Common myeloid progenitor, CD34-positive (primary cell): ENCODE data around the gene ABLIM2.

Source experiments
- CTCF ChIA-PET: fragments of 350-600 bp; sonication (Branson Sonifier 250); formaldehyde crosslinking; loops from one replicate; lab custom pipeline; 2021; ENCODE audit warnings: antibody characterized with exemption; lab: Charles Lee
- POLR2A ChIA-PET: fragments of 350-600 bp; sonication (Branson Sonifier 250); formaldehyde crosslinking; loops from one replicate; lab custom pipeline; 2021; ENCODE audit warnings: antibody characterized with exemption; lab: Charles Lee
- DNase-seq, 3 donors: peaks; one replicate each; pipeline versions ENCODE4 v3.0.0 to v3.0.0-alpha.2; 2013
- H3K27ac ChIP-seq, 2 experiments: 1 replicate in 1 of 2; 2 replicates in 1 of 2; pipeline ENCODE4 v1.7.0; 2013; ENCODE audit warnings: inconsistent platforms in 2 of 2, low read length in 2 of 2, mild to moderate bottlenecking in 2 of 2, low read depth in 1 of 2, moderate library complexity in 1 of 2; ENCODE audit not compliant: severe bottlenecking in 2 of 2, insufficient read depth in 1 of 2, poor library complexity in 1 of 2
- H3K27me3 ChIP-seq, 5 experiments: replicated peaks in 2 of 5; 1 replicate in 3 of 5; 2 replicates in 2 of 5; pipeline versions ENCODE4 v1.6.1 to v1.7.0; 2013; ENCODE audit warnings: low read length in 4 of 5, mild to moderate bottlenecking in 2 of 5, moderate library complexity in 2 of 5, inconsistent platforms in 1 of 5; ENCODE audit not compliant: insufficient read depth in 5 of 5, control insufficient read depth in 4 of 5
- H3K36me3 ChIP-seq, 4 experiments: 1 replicate in 2 of 4; 2 replicates in 2 of 4; pipeline versions ENCODE4 v1.6.1 to v1.7.0; 2013; ENCODE audit warnings: low read length in 3 of 4, control low read depth in 1 of 4, mild to moderate bottlenecking in 1 of 4; ENCODE audit not compliant: control insufficient read depth in 4 of 4, insufficient read depth in 4 of 4
- H3K4me1 ChIP-seq, 4 experiments: 1 replicate in 3 of 4; 2 replicates in 1 of 4; pipeline versions ENCODE4 v1.6.1 to v1.7.1; 2013; ENCODE audit warnings: low read length in 3 of 4, mild to moderate bottlenecking in 3 of 4, control low read depth in 1 of 4, inconsistent platforms in 1 of 4, moderate library complexity in 1 of 4; ENCODE audit not compliant: control insufficient read depth in 4 of 4, insufficient read depth in 4 of 4; ENCODE audit errors: control extremely low read depth in 1 of 4
- H3K4me3 ChIP-seq, 7 experiments: 1 replicate in 4 of 7; 2 replicates in 3 of 7; pipeline versions ENCODE4 v1.5.1 to v1.7.0; 2013; ENCODE audit warnings: mild to moderate bottlenecking in 7 of 7, low read length in 6 of 7, moderate library complexity in 6 of 7, inconsistent platforms in 2 of 7, low read depth in 2 of 7, control low read depth in 1 of 7; ENCODE audit not compliant: insufficient read depth in 4 of 7, control insufficient read depth in 1 of 7; ENCODE audit errors: extremely low read depth in 1 of 7
- H3K9me3 ChIP-seq, 5 experiments: 1 replicate in 4 of 5; 2 replicates in 1 of 5; pipeline versions ENCODE4 v1.6.1 to v1.7.1; 2013; ENCODE audit warnings: low read length in 4 of 5, mild to moderate bottlenecking in 2 of 5, inconsistent platforms in 1 of 5, low read depth in 1 of 5, moderate library complexity in 1 of 5; ENCODE audit not compliant: control insufficient read depth in 4 of 5, insufficient read depth in 2 of 5; ENCODE audit errors: control extremely low read depth in 1 of 5
- WGBS: methylation state at CpG from one replicate; pipeline ENCODE4 v1.1.5; 2013; ENCODE audit not compliant: insufficient coverage; 5-methylcytosine and 5-hydroxymethylcytosine counted together

ABLIM2 gene

DNA sequence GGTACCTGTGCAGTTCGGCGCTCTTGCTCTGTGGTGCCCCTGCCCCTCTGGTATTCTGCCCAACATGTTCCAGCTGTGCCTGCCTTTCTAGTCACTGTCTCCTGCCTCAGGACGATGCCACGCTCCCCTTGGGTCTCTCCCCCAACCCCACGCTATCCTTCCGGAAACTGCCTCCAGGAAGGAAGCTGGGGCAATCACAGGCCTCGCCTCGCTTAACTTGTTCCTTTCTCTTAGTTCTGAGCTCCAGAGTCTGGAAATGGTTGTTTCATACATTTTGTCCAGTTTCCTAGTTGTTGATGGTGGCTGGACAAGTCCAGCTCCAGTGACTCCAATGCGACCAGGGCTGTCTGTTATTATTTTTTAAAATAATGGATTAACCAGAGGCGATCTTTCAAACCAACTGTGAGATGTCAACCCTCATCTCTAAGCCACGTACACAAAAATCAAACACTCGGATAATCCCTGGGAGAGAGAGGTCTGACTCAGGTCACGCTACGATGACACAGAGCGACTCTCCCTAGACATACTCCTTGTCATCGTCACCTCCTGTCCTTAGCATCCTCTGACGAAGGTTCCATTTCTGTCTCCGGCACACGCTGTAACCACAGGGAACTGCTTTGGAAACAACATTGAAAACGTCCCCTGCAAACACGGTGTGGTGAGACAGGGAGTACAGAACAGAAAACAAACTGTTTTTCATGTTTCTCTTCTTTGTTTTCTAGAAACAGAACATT is 62.5 kb downstream of the ABLIM2 start:
- Histone ChIP-seq H3K27me3 (peaks cover 0 to 38% (median 7%) of the 10 kb centered on the region in 5 experiments), H3K4me1 (no peaks in the 10 kb centered on the region), H3K36me3 (no peaks in the 10 kb centered on the region), H3K27ac (no peak overlapping the region), H3K9me3 (peaks cover 2 to 30% (median 14%) of the 10 kb centered on the region in 5 experiments), H3K4me3 (no peak overlapping the region)
- CTCF ChIA-PET = no interaction called here
- DNase-seq = no peak
- POLR2A ChIA-PET = no interaction called here
- WGBS = 66% methylated on average over 17 of the region's 21 CpGs

DNA sequence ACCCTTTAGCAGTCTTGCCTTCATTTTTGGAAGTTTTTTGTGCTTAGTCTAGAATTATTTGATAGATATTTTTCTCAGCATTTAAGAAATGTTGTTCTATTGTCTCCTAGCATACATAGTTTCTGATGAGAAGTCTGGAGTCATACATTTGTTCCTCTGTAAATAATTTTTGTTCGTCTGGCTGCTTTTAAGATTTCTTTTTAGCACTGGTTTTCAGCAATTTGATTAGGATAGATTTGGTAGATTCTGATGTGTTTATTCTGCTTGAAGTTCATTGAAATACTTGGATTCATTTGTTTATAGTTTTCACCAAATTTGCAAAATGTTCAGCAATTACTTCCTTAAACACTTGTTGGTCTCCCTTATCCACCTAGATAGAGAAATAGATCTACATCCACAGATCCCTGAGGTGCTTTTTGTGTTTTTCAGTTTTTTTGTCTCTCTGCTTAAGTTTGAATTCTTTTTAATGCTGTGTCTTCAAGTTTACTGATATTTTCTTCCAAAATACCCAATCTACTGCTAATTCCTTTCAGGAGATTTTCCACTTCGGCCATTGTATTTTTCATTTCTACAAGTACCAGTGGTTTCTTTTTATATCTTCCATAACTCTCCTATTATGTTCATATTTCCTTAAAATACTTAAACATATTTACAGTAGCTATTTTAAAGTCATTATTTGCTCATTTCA is 64.9 kb downstream of the ABLIM2 start:
- POLR2A ChIA-PET = no interaction called here
- CTCF ChIA-PET = no interaction called here
- peaks cover 2 to 30% (median 14%) of the 10 kb centered on the region in 5 experiments for H3K9me3 ChIP-seq
- H3K4me1 ChIP-seq = no peaks in the 10 kb centered on the region
- no peak overlapping the region for H3K27ac ChIP-seq
- peaks cover 0 to 42% (median 7%) of the 10 kb centered on the region in 5 experiments for H3K27me3 ChIP-seq
- H3K36me3 ChIP-seq = no peaks in the 10 kb centered on the region
- no peak overlapping the region for H3K4me3 ChIP-seq
- 100% methylated on average over 2 of the region's 2 CpGs for WGBS
- DNase-seq = peak; percentile 6 to 29 (median 20)

DNA sequence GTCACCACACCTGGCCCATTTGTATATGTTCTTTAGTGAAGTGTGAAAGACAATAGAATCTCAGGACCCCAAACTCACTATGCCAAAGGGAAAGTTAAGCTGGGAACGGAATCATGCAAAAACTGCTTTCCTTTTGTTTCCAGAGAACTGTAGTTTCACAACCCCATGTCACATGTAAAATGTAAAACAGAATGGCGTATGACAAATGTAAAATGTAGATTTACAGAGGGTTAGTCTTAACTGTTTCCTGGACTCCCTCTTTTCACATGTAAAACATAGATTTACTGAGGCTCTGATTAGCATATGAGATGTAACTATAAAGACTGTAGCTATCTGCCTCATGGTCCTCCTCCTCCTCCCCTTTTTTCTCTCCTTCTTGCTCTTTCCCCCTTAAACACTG is 66.3 kb downstream of the ABLIM2 start:
- POLR2A ChIA-PET = no interaction called here
- no peaks in the 10 kb centered on the region for H3K36me3 ChIP-seq
- DNase-seq = peak in 2 of 3 donors; percentile 11 to 23
- peaks cover 2 to 30% (median 14%) of the 10 kb centered on the region in 5 experiments for H3K9me3 ChIP-seq
- H3K27ac ChIP-seq = no peak overlapping the region
- WGBS = 100% methylated on average over 1 of the region's 2 CpGs
- H3K4me1 ChIP-seq = no peaks in the 10 kb centered on the region
- peaks cover 0 to 34% (median 10%) of the 10 kb centered on the region in 5 experiments for H3K27me3 ChIP-seq
- CTCF ChIA-PET = no interaction called here
- H3K4me3 ChIP-seq = no peak overlapping the region

DNA sequence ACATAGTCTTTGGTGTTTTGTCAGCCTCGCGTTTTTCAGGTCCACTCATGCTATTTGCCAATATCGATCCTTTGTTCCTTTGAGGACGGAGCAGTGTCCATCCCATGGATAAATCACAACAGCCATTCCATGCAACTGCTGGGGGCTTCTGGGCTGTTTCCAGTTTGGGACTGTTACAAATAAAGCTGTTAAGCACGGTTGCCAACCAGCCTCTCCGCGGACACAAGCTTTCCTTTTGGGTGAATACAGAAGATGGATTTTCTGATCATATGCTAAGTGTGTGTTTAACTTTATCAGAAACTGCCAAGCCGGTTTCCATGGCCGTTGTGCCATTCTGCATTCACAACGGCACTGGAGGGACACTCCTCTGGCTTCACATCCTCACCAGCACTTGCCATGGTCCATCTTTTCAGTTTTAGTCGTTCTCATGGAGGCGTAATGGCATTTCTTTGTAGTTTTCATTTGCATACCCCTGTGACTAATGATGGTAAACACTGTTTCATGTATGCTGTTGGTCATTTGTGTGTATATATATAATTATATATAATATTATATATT is 67.8 kb downstream of the ABLIM2 start:
- WGBS = 74% methylated on average over 6 of the region's 12 CpGs
- POLR2A ChIA-PET = no interaction called here

DNA sequence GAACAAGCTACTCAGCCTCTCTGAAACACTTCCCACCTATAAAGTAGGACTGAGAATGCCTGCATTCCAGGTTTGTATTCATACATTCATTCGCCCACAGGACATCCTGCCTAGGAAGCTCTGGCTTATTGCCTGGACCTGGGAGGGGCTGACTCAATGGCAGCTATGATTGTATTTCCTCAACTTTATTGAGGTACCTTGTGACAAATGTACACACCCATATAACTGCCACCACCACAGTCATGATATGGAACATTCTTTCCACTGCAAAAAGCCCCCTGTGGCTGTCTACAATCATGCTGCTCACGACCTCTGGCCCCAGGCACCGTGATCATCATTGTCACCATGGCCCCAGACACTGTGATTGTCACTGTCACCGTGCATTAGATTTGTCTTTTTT is 68.3 kb downstream of the ABLIM2 start:
- ChIA-PET POLR2A (no interaction called here), CTCF (no interaction called here)
- Histone ChIP-seq H3K36me3 (no peaks in the 10 kb centered on the region), H3K9me3 (peaks cover 2 to 23% (median 12%) of the 10 kb centered on the region in 5 experiments), H3K4me1 (no peaks in the 10 kb centered on the region), H3K27ac (no peak overlapping the region), H3K4me3 (no peak overlapping the region), H3K27me3 (peaks cover 0 to 33% (median 8%) of the 10 kb centered on the region in 5 experiments)
- 69% methylated on average over 4 of the region's 4 CpGs for WGBS
- peak in 2 of 3 donors; percentile 40 to 53 for DNase-seq

More for the DNA sequence above, 67.8 kb downstream of the ABLIM2 start:
- no peak overlapping the region for H3K4me3 ChIP-seq
- peaks cover 2 to 27% (median 14%) of the 10 kb centered on the region in 5 experiments for H3K9me3 ChIP-seq
- H3K27ac ChIP-seq = no peak overlapping the region
- no peaks in the 10 kb centered on the region for H3K4me1 ChIP-seq
- H3K36me3 ChIP-seq = no peaks in the 10 kb centered on the region
- CTCF ChIA-PET = no interaction called here
- DNase-seq = peak in 2 of 3 donors; percentile 31 to 55
- peaks cover 0 to 33% (median 8%) of the 10 kb centered on the region in 5 experiments for H3K27me3 ChIP-seq

DNA sequence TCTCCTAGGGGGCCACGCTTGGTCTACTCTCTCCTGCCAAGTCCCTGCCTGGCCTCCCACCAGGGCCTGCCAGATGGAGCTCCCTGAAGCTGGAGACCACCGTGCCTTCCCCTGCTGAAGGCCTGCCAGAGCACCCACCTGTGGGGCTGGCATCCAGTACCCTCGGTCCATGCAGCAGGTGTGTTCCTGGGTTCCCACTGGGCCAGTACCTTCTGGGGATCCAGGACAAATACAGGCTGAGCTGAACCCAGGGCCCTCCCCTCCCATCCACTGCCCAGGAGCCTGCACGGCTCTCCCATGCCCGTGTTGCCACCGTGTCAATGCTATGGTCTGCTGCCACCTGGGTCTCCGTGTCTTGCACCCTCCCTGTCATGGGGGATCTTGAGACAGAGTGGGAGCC is 68.8 kb downstream of the ABLIM2 start:
- CTCF ChIA-PET = no interaction called here
- no peak for DNase-seq
- no peak overlapping the region for H3K4me3 ChIP-seq
- H3K27ac ChIP-seq = no peak overlapping the region
- POLR2A ChIA-PET = no interaction called here
- H3K4me1 ChIP-seq = no peaks in the 10 kb centered on the region
- WGBS = 94% methylated on average over 7 of the region's 7 CpGs
- peaks cover 0 to 34% (median 8%) of the 10 kb centered on the region in 5 experiments for H3K27me3 ChIP-seq
- H3K9me3 ChIP-seq = peaks cover 2 to 20% (median 10%) of the 10 kb centered on the region in 5 experiments
- H3K36me3 ChIP-seq = no peaks in the 10 kb centered on the region
